ENCODE data around the gene STK39. TPM values are rescaled to one million over a fixed set of nuclear protein-coding genes. Genes with fewer than 3 reads are reported as not detected.
A peak's percentile ranks its signal among the peaks of the same experiment; 100 is the strongest.

Gene STK39
- total RNA-seq, 4 donors from 2014 or later, result 35.3 to 58.0 (median 47.0) TPM

DNA sequence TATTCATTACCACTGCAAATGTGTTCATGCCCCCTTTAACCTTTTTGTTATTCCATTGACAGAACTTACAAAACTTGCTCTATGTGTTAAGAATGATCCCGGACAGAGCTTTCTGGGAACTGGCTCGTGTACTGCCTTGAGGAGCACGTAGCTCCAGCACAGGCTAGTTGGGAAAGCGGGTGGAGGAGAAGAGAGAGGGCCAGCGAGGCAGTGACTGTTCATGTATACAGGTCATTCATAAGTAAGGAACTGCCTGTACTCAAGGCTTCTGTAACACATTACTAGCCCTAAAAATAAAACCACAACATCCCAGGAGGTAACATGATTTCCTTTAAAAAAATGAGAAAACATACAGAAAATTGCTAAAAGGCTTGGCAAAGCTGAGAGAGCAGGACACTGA lies 109.0 kb downstream of the STK39 start:
- WGBS, 2 donors (ENCODE audit: low coverage in 1 of 2), result 67 to 69% methylated on average over 5 of the region's 5 CpGs
- H3K4me1 ChIP-seq, result peaks cover 0 to 36% (median 0%) of the 10 kb centered on the region in 3 donors
- TF ChIP-seq POLR2AphosphoS5 (IDR thresholded peaks at IDR 0.05) (peak; percentile 22), POLR2A (IDR thresholded peaks at IDR 0.05) (no peak), EP300 (IDR thresholded peaks at IDR 0.05) (no peak)
- TF ChIP-seq, protein P1, sequence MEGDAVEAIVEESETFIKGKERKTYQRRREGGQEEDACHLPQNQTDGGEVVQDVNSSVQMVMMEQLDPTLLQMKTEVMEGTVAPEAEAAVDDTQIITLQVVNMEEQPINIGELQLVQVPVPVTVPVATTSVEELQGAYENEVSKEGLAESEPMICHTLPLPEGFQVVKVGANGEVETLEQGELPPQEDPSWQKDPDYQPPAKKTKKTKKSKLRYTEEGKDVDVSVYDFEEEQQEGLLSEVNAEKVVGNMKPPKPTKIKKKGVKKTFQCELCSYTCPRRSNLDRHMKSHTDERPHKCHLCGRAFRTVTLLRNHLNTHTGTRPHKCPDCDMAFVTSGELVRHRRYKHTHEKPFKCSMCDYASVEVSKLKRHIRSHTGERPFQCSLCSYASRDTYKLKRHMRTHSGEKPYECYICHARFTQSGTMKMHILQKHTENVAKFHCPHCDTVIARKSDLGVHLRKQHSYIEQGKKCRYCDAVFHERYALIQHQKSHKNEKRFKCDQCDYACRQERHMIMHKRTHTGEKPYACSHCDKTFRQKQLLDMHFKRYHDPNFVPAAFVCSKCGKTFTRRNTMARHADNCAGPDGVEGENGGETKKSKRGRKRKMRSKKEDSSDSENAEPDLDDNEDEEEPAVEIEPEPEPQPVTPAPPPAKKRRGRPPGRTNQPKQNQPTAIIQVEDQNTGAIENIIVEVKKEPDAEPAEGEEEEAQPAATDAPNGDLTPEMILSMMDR (IDR thresholded peaks at IDR 0.05), result no peak
- no peaks in the 10 kb centered on the region for H3K27me3 ChIP-seq
- ATAC-seq, result peak; percentile 58
- no peak overlapping the region for H3K4me3 ChIP-seq
- H3K36me3 ChIP-seq, result peaks cover 0 to 25% of the 10 kb centered on the region in 2 donors
- H3K27ac ChIP-seq, result peak overlapping the region in 1 of 4 donors; percentile 38
- no peaks in the 10 kb centered on the region for H3K9me3 ChIP-seq

DNA sequence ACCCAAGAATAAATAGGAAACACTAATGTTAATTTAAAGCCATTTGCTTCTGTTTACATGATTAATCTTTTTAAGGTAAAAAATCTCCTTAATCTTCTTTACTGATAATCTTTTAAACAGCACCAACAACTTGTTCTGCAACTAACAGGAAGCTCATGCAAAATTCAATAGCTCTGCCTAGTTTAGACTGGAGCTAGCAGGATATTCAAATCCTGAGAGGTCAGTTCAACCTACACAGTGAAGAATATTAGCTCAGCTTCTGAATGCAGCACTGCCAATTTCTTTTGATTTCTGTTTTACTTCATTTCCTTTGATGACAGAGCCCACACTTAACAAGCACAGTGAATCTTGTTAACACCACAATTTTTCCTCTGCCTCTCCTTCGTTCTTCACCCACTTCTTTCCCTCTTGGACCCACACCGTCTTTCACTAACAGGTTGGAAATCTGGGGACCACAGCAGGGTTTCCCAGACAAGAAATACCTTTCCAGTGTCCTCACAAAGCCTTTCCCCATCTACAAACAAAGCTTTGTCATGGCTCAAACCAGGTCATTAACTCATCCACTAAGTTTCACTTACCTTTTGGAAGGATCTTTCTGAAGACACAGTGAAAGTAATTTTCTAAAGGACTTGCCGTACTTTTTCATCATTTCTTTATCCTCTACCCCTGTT lies 109.8 kb downstream of the STK39 start:
- no peak for ATAC-seq
- 72 to 91% methylated on average over 3 of the region's 3 CpGs for WGBS, 2 donors (ENCODE audit: low coverage in 1 of 2)
- Histone ChIP-seq H3K27me3 (no peaks in the 10 kb centered on the region), H3K4me1 (peaks cover 0 to 41% (median 0%) of the 10 kb centered on the region in 3 donors), H3K27ac (peak overlapping the region in 1 of 4 donors; percentile 38), H3K9me3 (no peaks in the 10 kb centered on the region), H3K36me3 (peaks cover 0 to 25% of the 10 kb centered on the region in 2 donors), H3K4me3 (no peak overlapping the region)
- TF ChIP-seq POLR2AphosphoS5 (IDR thresholded peaks at IDR 0.05) (no peak), EP300 (IDR thresholded peaks at IDR 0.05) (no peak), POLR2A (IDR thresholded peaks at IDR 0.05) (no peak)
- TF ChIP-seq, protein P1 (IDR thresholded peaks at IDR 0.05), result no peak

DNA sequence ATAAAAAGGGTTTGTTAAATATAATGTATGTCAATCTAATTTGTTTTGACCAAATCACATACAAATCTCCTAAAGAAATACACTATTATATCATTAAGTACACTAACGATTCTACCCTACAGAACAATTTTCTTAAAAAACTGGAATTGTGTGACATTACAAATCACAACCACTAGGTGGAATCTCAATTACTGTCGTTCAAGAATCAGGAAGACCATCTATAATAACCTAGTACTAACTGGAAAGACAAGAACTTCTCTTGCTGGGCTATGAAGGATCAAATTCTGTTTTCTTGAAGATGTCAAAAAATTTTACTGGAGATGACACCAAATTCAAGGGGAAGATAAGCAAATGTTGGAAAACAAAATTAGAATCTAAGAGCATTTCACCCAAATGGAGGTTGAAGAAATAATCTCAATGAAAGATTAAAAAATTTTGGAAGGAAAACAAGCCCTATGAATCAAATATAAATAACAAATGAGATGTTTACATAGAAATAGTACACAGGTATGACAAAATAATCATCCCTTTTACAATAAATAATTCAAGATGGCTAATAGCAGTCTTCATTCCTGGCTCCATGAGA lies 110.9 kb downstream of the STK39 start:
- Histone ChIP-seq H3K27ac (no peak overlapping the region), H3K27me3 (no peaks in the 10 kb centered on the region), H3K9me3 (no peaks in the 10 kb centered on the region), H3K4me1 (peaks cover 0 to 46% (median 0%) of the 10 kb centered on the region in 3 donors), H3K4me3 (no peak overlapping the region), H3K36me3 (peaks cover 0 to 25% of the 10 kb centered on the region in 2 donors)
- ATAC-seq, result no peak
- WGBS, 2 donors (ENCODE audit: low coverage in 1 of 2), result 3 to 30% methylated on average over 2 of the region's 2 CpGs
- TF ChIP-seq POLR2AphosphoS5 (IDR thresholded peaks at IDR 0.05), result no peak
- TF ChIP-seq, protein P1 (IDR thresholded peaks at IDR 0.05), result peak; percentile 43 to 52 (median 47)

DNA sequence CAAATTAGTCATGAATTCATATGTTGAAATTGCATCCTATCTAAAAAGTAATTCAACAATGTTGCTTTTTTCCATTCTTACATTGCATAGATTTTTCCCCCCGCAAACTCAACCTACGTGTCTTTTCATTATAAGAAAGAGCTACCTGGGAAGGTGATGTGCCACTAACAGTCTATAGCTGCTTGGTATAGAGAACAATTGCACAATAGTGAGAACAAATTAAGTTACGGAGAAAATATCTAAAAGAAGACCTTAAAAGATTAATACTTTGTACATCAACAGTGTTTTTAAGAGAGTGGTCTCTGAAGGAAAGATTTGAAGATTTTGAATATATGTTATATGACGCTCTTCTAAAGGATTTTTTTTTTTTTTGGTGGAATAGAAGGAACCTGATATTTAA lies 111.8 kb downstream of the STK39 start:
- H3K27me3 ChIP-seq, result no peaks in the 10 kb centered on the region
- H3K27ac ChIP-seq, result no peak overlapping the region
- H3K4me1 ChIP-seq, result peaks cover 0 to 55% (median 0%) of the 10 kb centered on the region in 3 donors
- peaks cover 0 to 25% of the 10 kb centered on the region in 2 donors for H3K36me3 ChIP-seq
- ATAC-seq, result no peak
- 96 to 100% methylated on average over 1 to 4 of the region's 4 CpGs for WGBS, 2 donors (ENCODE audit: low coverage in 1 of 2)
- TF ChIP-seq, protein P1 (IDR thresholded peaks at IDR 0.05), result no peak
- TF ChIP-seq EP300 (IDR thresholded peaks at IDR 0.05), result no peak
- TF ChIP-seq POLR2A (IDR thresholded peaks at IDR 0.05), result no peak
- TF ChIP-seq POLR2AphosphoS5 (IDR thresholded peaks at IDR 0.05), result no peak
- H3K9me3 ChIP-seq, result no peaks in the 10 kb centered on the region
- H3K4me3 ChIP-seq, result no peak overlapping the region

DNA sequence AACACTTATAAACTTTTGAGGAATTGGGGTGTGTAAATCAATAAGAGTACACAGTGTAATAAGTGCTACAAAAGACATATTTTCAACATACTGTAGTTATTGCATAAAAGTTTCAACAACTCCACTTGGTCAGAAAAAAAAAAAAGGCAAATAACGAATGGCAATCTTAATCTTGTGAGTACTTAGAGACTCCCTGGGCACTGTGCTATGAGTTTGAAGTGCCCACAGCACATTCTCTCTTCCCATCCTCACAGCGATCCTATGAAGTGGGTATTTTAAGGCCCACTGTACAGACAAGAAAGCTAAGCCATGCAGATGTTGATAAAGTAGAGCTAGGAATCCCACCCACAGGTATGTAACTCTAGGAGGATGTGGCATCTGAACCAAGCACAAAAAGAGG lies 112.3 kb downstream of the STK39 start:
- no peaks in the 10 kb centered on the region for H3K27me3 ChIP-seq
- TF ChIP-seq, protein P1 (IDR thresholded peaks at IDR 0.05), result no peak
- TF ChIP-seq POLR2AphosphoS5 (IDR thresholded peaks at IDR 0.05) (no peak), EP300 (IDR thresholded peaks at IDR 0.05) (no peak), POLR2A (IDR thresholded peaks at IDR 0.05) (no peak)
- no peaks in the 10 kb centered on the region for H3K9me3 ChIP-seq
- H3K4me1 ChIP-seq, result peaks cover 0 to 60% (median 0%) of the 10 kb centered on the region in 3 donors
- 75 to 93% methylated on average over 2 of the region's 2 CpGs for WGBS, 2 donors (ENCODE audit: low coverage in 1 of 2)
- ATAC-seq, result no peak
- H3K4me3 ChIP-seq, result no peak overlapping the region
- no peak overlapping the region for H3K27ac ChIP-seq
- peaks cover 0 to 21% of the 10 kb centered on the region in 2 donors for H3K36me3 ChIP-seq
